HG03521 (cell line): Measurements from ENCODE around the gene HOXB4.

ENCODE experiments used
- ATAC-seq: cut with Tn5 transposase; IDR thresholded peaks from one replicate; pipeline ENCODE4 v1.9.1; 2021; ENCODE audit warnings: mild to moderate bottlenecking, moderate library complexity; ENCODE audit not compliant: unreplicated experiment

HOXB4 gene

GRCh38 chr17:48615047-48615962 is 37.2 kb upstream of the HOXB4 start, which contains the start of gene HOXB8:
HOXB8 (minus strand) TSS chr17:48615292; CDS start chr17:48614704, 588 bp downstream.
- ATAC-seq: no peak

GRCh38 chr17:48613862-48614694 is 35.9 kb upstream of the HOXB4 start:
- ATAC-seq: no peak

- no peak for ATAC-seq
Observed at GRCh38 chr17:48612854-48613691, 34.9 kb upstream of the HOXB4 start.

GRCh38 chr17:48612456-48612853 is 34.3 kb upstream of the HOXB4 start:
- no peak for ATAC-seq

GRCh38 chr17:48611681-48612455 is 33.7 kb upstream of the HOXB4 start:
- no peak for ATAC-seq

GRCh38 chr17:48611213-48611612 is 33.1 kb upstream of the HOXB4 start:
- ATAC-seq: no peak

- ATAC-seq: no peak
Observed at GRCh38 chr17:48610282-48611211, 32.4 kb upstream of the HOXB4 start, which contains the start of gene HOXB7. HOXB7 (minus strand) TSS chr17:48611017; CDS start chr17:48610918, 99 bp downstream.

GRCh38 chr17:48609759-48610281 is 31.7 kb upstream of the HOXB4 start:
- ATAC-seq: no peak

GRCh38 chr17:48609033-48609432 is 30.9 kb upstream of the HOXB4 start:
- no peak for ATAC-seq

GRCh38 chr17:48608494-48608834 is 30.3 kb upstream of the HOXB4 start:
- ATAC-seq: no peak

- ATAC-seq: no peak
Observed at GRCh38 chr17:48606892-48607614, 28.9 kb upstream of the HOXB4 start.

- no peak for ATAC-seq
Observed at GRCh38 chr17:48605991-48606891, 28.1 kb upstream of the HOXB4 start.

- ATAC-seq: no peak
Observed at GRCh38 chr17:48605409-48605919, 27.3 kb upstream of the HOXB4 start.

- no peak for ATAC-seq
Observed at GRCh38 chr17:48604770-48605329, 26.7 kb upstream of the HOXB4 start, which contains the start of gene HOXB6. HOXB6 (minus strand) TSS chr17:48604986; CDS start chr17:48598150, 6,836 bp downstream.

GRCh38 chr17:48603959-48604769 is 26.0 kb upstream of the HOXB4 start:
- ATAC-seq: no peak
